Fibroblast of lung (primary cell): Measurements from ENCODE around the gene LPP. TPM values are rescaled to one million over a fixed set of nuclear protein-coding genes. Genes with fewer than 3 reads are reported as not detected.
A peak's percentile ranks its signal among the peaks of the same experiment; 100 is the strongest.

Source experiments
- DNase-seq, 2 donors: peaks; one replicate each; pipeline versions ENCODE4 v3.0.0 to v3.0.0-alpha.2; 2010; ENCODE audit warnings: low read depth in 2 of 2
- H2AFZ ChIP-seq: 2 replicates; pipeline ENCODE4 v1.5.1; 2012; ENCODE audit warnings: low read length, control low read depth, inconsistent platforms
- H3K27ac ChIP-seq: 2 replicates; pipeline ENCODE4 v1.5.1; 2011; ENCODE audit warnings: low read length, control low read depth; ENCODE audit not compliant: insufficient read depth
- H3K27me3 ChIP-seq: 2 replicates; pipeline ENCODE4 v1.5.1; 2011; ENCODE audit warnings: mild to moderate bottlenecking, low read length; ENCODE audit not compliant: control insufficient read depth, insufficient read depth
- H3K36me3 ChIP-seq: 2 replicates; pipeline ENCODE4 v1.5.1; 2011; ENCODE audit warnings: low read length; ENCODE audit not compliant: control insufficient read depth, insufficient read depth
- H3K4me1 ChIP-seq: 2 replicates; pipeline ENCODE4 v1.5.1; 2011; ENCODE audit warnings: low read length; ENCODE audit not compliant: control insufficient read depth, insufficient read depth; ENCODE audit errors: extremely low read depth
- H3K4me2 ChIP-seq: 2 replicates; pipeline ENCODE4 v1.5.1; 2011; ENCODE audit warnings: low read length, control low read depth; ENCODE audit not compliant: insufficient read depth; ENCODE audit errors: extremely low read depth
- H3K4me3 ChIP-seq, 4 experiments: fragments of 200-600 bp in 1 of 4; sonication (generic) in 1 of 4; replicated peaks in 1 of 4; 2 replicates each; pipeline ENCODE4 v1.5.1; 2011 to 2016; ENCODE audit warnings: low read length in 4 of 4, low read depth in 3 of 4, mild to moderate bottlenecking in 3 of 4, control low read depth in 2 of 4, inconsistent platforms in 1 of 4, mixed read lengths in 1 of 4; ENCODE audit not compliant: insufficient read depth in 1 of 4; ENCODE audit errors: control extremely low read depth in 1 of 4
- H3K79me2 ChIP-seq: 2 replicates; pipeline ENCODE4 v1.5.1; 2012; ENCODE audit warnings: mild to moderate bottlenecking, low read length, inconsistent platforms; ENCODE audit not compliant: control insufficient read depth, insufficient read depth
- H3K9ac ChIP-seq: 2 replicates; pipeline ENCODE4 v1.5.1; 2011; ENCODE audit warnings: mild to moderate bottlenecking, low read length, control low read depth; ENCODE audit not compliant: insufficient read depth
- H3K9me3 ChIP-seq: 2 replicates; pipeline ENCODE4 v1.5.1; 2012; ENCODE audit warnings: low read depth, low read length; ENCODE audit not compliant: control insufficient read depth, insufficient read depth
- H4K20me1 ChIP-seq: 2 replicates; pipeline ENCODE4 v1.5.1; 2011; ENCODE audit warnings: low read length; ENCODE audit not compliant: control insufficient read depth, insufficient read depth; ENCODE audit errors: extremely low read depth
- CTCF ChIP-seq, 2 donors: IDR thresholded peaks in 1 of 2; conservative IDR thresholded peaks in 1 of 2; 1 replicate in 1 of 2; 2 replicates in 1 of 2; pipeline ENCODE4 v1.5.1; 2011 to 2012; ENCODE audit warnings: low read length in 2 of 2, control low read depth in 1 of 2, inconsistent platforms in 1 of 2, low read depth in 1 of 2, mild to moderate bottlenecking in 1 of 2
- EZH2 ChIP-seq: IDR thresholded peaks from 2 replicates; pipeline ENCODE4 v1.5.1; 2012; ENCODE audit warnings: low read length, control low read depth, mild to moderate bottlenecking; ENCODE audit errors: missing control alignments
- polyA plus RNA-seq, 2 donors: library from polyadenylated mRNA; depleted of rRNA in 1 of 2; stranded (reverse) in 1 of 2; unstranded in 1 of 2; fragments of >200 nt; gene quantifications; 2 replicates each; pipeline ENCODE4 v1.2.1, GENCODE V29; 2011 to 2012; ENCODE audit warnings: missing spikeins in 1 of 2
- total RNA-seq: library from RNA; depleted of rRNA; stranded (reverse); fragments of >200 nt; gene quantifications from 2 replicates; pipeline ENCODE4 v1.2.1, GENCODE V29; 2014

Gene LPP
- total and polyA plus RNA-seq, 2 donors (not counting 1 experiment from before 2014, with no cell fraction given) = 69.0 to 124 TPM

- H3K27me3 ChIP-seq = no peaks in the 10 kb centered on the region
- peak overlapping the region; percentile 37 to 93 (median 66) for H3K4me3 ChIP-seq
- H2AFZ ChIP-seq = no peak overlapping the region
- peak; percentile 27 to 33 for DNase-seq
- TF ChIP-seq EZH2 = no peak
- TF ChIP-seq CTCF (conservative IDR thresholded peaks at IDR 0.05 in 1 of 2, IDR thresholded peaks at IDR 0.05 in 1 of 2; ENCODE audit: low read depth in 1 of 2, low read length in 2 of 2) = no peak
- peak overlapping the region; percentile 95 for H3K4me2 ChIP-seq
- H3K9me3 ChIP-seq = no peaks in the 10 kb centered on the region
- no peaks in the 10 kb centered on the region for H3K36me3 ChIP-seq
- peak overlapping the region; percentile 93 for H3K9ac ChIP-seq
- H3K27ac ChIP-seq = peak overlapping the region; percentile 97
- H3K4me1 ChIP-seq = peaks cover 14% of the 10 kb centered on the region
- no peaks in the 10 kb centered on the region for H4K20me1 ChIP-seq
- H3K79me2 ChIP-seq = peaks cover 54% of the 10 kb centered on the region
Measured at GRCh38 chr3:188154809-188155574, 1.0 kb downstream of the LPP start.

- no peak overlapping the region for H3K27ac ChIP-seq
- H3K27me3 ChIP-seq = no peaks in the 10 kb centered on the region
- H2AFZ ChIP-seq = no peak overlapping the region
- no peak overlapping the region for H3K9ac ChIP-seq
- no peaks in the 10 kb centered on the region for H3K36me3 ChIP-seq
- TF ChIP-seq EZH2 (no peak), CTCF (conservative IDR thresholded peaks at IDR 0.05 in 1 of 2, IDR thresholded peaks at IDR 0.05 in 1 of 2; ENCODE audit: low read depth in 1 of 2, low read length in 2 of 2) (no peak)
- no peak for DNase-seq
- peaks cover 62% of the 10 kb centered on the region for H3K79me2 ChIP-seq
- H3K4me3 ChIP-seq = no peak overlapping the region
- H4K20me1 ChIP-seq = no peaks in the 10 kb centered on the region
- H3K4me1 ChIP-seq = peaks cover 14% of the 10 kb centered on the region
- H3K4me2 ChIP-seq = no peak overlapping the region
- H3K9me3 ChIP-seq = no peaks in the 10 kb centered on the region
Measured at GRCh38 chr3:188156056-188156455, 2.1 kb downstream of the LPP start.

GRCh38 chr3:188157407-188157806 lies 3.5 kb downstream of the LPP start:
- peaks cover 9% of the 10 kb centered on the region for H3K4me1 ChIP-seq
- no peaks in the 10 kb centered on the region for H3K9me3 ChIP-seq
- H4K20me1 ChIP-seq = no peaks in the 10 kb centered on the region

More at GRCh38 chr3:188157407-188157806, 3.5 kb downstream of the LPP start:
- no peak overlapping the region for H2AFZ ChIP-seq
- no peak for DNase-seq
- peaks cover 75% of the 10 kb centered on the region for H3K79me2 ChIP-seq
- H3K27ac ChIP-seq = no peak overlapping the region
- no peaks in the 10 kb centered on the region for H3K27me3 ChIP-seq
- H3K9ac ChIP-seq = no peak overlapping the region
- H3K4me2 ChIP-seq = no peak overlapping the region
- no peak for TF ChIP-seq EZH2
- no peak for TF ChIP-seq CTCF (conservative IDR thresholded peaks at IDR 0.05 in 1 of 2, IDR thresholded peaks at IDR 0.05 in 1 of 2; ENCODE audit: low read depth in 1 of 2, low read length in 2 of 2)
- H3K36me3 ChIP-seq = no peaks in the 10 kb centered on the region
- no peak overlapping the region for H3K4me3 ChIP-seq
